Uterus (tissue), 2 donors: ENCODE results near the gene KRTCAP3.

Source experiments
- POLR2A ChIP-seq, 2 donors: fragments of 450-650 bp; IDR thresholded peaks; one replicate each; pipeline ENCODE4 v1.6.1; 2016; ENCODE audit warnings: antibody characterized with exemption in 2 of 2, mild to moderate bottlenecking in 1 of 2, moderate library complexity in 1 of 2
- TF ChIP-seq, protein P1 (sequence below), 4 experiments: fragments of 200-600 bp in 2 of 4; fragments of 450-650 bp in 2 of 4; sonication (generic) in 2 of 4; IDR thresholded peaks; one replicate each; pipeline ENCODE4 v1.5.1; 2016 to 2019; ENCODE audit warnings: antibody characterized with exemption in 4 of 4, mild to moderate bottlenecking in 2 of 4, moderate library complexity in 1 of 4

DNA sequence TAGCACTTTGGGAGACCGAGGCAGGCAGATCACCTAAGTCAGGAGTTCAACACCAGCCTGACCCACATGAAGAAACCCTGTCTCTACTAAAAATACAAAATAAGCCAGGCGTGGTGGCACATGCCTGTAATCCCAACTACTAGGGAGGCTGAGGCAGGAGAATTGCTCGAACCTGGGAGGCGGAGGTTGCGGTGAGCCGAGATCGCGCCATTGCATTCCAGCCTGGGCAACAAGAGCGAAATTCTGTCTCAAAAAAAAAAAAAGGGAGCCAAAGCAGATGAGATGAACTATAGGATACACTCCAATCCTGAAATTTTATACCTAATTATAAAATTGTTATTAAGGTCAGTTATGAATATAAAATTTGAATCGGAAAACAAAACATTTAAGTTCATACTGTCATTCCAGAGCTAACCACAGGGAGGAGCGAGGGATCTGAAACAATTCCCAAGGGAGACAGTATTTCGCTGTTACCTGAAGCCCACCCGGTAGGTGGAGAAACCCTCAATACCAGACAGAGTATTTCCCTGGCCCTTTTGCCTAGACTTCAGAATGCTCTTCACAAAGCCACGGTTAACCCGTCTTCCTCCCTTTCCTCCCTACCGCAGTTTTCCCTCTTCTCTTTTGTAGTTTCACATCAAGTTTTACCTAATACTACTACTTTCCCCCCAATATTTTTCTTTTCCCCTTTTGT lies 34.2 kb upstream of the KRTCAP3 start:
- TF ChIP-seq, protein P1, sequence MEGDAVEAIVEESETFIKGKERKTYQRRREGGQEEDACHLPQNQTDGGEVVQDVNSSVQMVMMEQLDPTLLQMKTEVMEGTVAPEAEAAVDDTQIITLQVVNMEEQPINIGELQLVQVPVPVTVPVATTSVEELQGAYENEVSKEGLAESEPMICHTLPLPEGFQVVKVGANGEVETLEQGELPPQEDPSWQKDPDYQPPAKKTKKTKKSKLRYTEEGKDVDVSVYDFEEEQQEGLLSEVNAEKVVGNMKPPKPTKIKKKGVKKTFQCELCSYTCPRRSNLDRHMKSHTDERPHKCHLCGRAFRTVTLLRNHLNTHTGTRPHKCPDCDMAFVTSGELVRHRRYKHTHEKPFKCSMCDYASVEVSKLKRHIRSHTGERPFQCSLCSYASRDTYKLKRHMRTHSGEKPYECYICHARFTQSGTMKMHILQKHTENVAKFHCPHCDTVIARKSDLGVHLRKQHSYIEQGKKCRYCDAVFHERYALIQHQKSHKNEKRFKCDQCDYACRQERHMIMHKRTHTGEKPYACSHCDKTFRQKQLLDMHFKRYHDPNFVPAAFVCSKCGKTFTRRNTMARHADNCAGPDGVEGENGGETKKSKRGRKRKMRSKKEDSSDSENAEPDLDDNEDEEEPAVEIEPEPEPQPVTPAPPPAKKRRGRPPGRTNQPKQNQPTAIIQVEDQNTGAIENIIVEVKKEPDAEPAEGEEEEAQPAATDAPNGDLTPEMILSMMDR (IDR thresholded peaks at IDR 0.05): peak; percentile 4 to 32 (median 22)
- no peak for TF ChIP-seq POLR2A (IDR thresholded peaks at IDR 0.05)
